HUES64 (cell line): ENCODE data around the gene RIPOR2.
"Not testable (repeated sequence)": the region's sequence is repeated elsewhere in the genome, so short reads cannot be mapped to it uniquely, and the experiment has no call there.

Source experiments
- H3K27ac ChIP-seq: 2 replicates; pipeline ENCODE4 v1.7.0; 2013; ENCODE audit warnings: low read depth, low read length, inconsistent platforms
- H3K27me3 ChIP-seq: 2 replicates; pipeline ENCODE4 v1.6.1; 2013; ENCODE audit warnings: mild to moderate bottlenecking, low read length; ENCODE audit not compliant: insufficient read depth
- H3K36me3 ChIP-seq: 2 replicates; pipeline ENCODE4 v1.6.1; 2013; ENCODE audit warnings: mild to moderate bottlenecking, low read length; ENCODE audit not compliant: insufficient read depth
- H3K4me1 ChIP-seq: 2 replicates; pipeline ENCODE4 v1.6.1; 2013; ENCODE audit warnings: mild to moderate bottlenecking, low read length, moderate library complexity; ENCODE audit not compliant: insufficient read depth
- H3K4me3 ChIP-seq: 2 replicates; pipeline ENCODE4 v1.5.1; 2013; ENCODE audit warnings: mild to moderate bottlenecking, low read length, moderate library complexity
- H3K9ac ChIP-seq: 2 replicates; pipeline ENCODE4 v1.6.1; 2013; ENCODE audit warnings: mild to moderate bottlenecking, low read depth, low read length
- H3K9me3 ChIP-seq: 2 replicates; pipeline ENCODE4 v1.6.1; 2013; ENCODE audit warnings: low read depth, low read length; ENCODE audit not compliant: insufficient read depth
- WGBS: fragments of 150-250, 120-280 bp; methylation state at CpG from one replicate; pipeline ENCODE4 v1.1.7; 2013; ENCODE audit warnings: missing lambda C conversion rate; 5-methylcytosine and 5-hydroxymethylcytosine counted together

Gene RIPOR2

DNA sequence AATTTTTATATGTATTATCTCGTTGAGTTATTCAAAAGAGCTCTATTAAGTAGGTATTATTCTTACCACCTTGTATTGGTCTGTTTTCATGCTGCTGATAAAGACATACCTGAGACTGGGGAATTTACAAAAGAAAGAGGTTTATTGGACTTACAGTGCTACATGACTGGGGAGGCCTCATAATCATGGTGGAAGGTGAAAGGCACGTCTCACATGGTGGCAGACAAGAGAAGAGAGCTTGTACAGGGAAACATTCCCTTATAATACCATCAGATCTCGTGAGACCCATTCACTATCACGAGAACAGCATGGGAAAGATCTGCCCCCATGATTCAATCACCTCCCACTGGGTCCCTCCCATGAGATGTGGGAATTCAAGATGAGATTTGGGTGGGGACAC, 181.4 kb downstream of the RIPOR2 start:
- H3K4me1 ChIP-seq, H3K27ac ChIP-seq, H3K9ac ChIP-seq, H3K4me3 ChIP-seq, H3K27me3 ChIP-seq, H3K36me3 ChIP-seq, H3K9me3 ChIP-seq: not testable (repeated sequence)
- 93% methylated on average over 4 of the region's 4 CpGs for WGBS
